ENCODE data around the gene ANKDD1A.

ANKDD1A gene

GRCh38 chr15:64911311-64912186 lies at the start of gene ANKDD1A:
ANKDD1A (plus strand) TSS chr15:64911902; CDS start chr15:64911931, 29 bp downstream.
- DNase-seq: peak; percentile 18 to 39

GRCh38 chr15:64861960-64862359 lies 49.7 kb upstream of the ANKDD1A start:
- no peak for DNase-seq

GRCh38 chr15:64862408-64862807 lies 49.3 kb upstream of the ANKDD1A start:
- DNase-seq: no peak

GRCh38 chr15:64864068-64864467 lies 47.6 kb upstream of the ANKDD1A start:
- no peak for DNase-seq

- no peak for DNase-seq
These were observed 46.3 kb upstream of the ANKDD1A start for GRCh38 chr15:64865126-64865997.

GRCh38 chr15:64865998-64866520 lies 45.6 kb upstream of the ANKDD1A start:
- no peak for DNase-seq

- no peak for DNase-seq
These were observed 42.2 kb upstream of the ANKDD1A start for GRCh38 chr15:64869501-64869900.

GRCh38 chr15:64870353-64870752 lies 41.3 kb upstream of the ANKDD1A start:
- no peak for DNase-seq

GRCh38 chr15:64875641-64876223 lies 36.0 kb upstream of the ANKDD1A start:
- DNase-seq: no peak

GRCh38 chr15:64877435-64877834 lies 34.3 kb upstream of the ANKDD1A start:
- no peak for DNase-seq

GRCh38 chr15:64878705-64879104 lies 33.0 kb upstream of the ANKDD1A start:
- no peak for DNase-seq

- no peak for DNase-seq
These were observed 28.6 kb upstream of the ANKDD1A start for GRCh38 chr15:64883100-64883581.

GRCh38 chr15:64883997-64884511 lies 27.6 kb upstream of the ANKDD1A start:
- DNase-seq: peak; percentile 76 to 79

- no peak for DNase-seq
These were observed 27.0 kb upstream of the ANKDD1A start for GRCh38 chr15:64884679-64885078.

- DNase-seq: no peak
These were observed 23.4 kb upstream of the ANKDD1A start for GRCh38 chr15:64888336-64888735.

- DNase-seq: no peak
These were observed 20.1 kb upstream of the ANKDD1A start for GRCh38 chr15:64891561-64891960.

- DNase-seq: peak; percentile 19
These were observed 18.8 kb upstream of the ANKDD1A start for GRCh38 chr15:64892847-64893403.

GRCh38 chr15:64893481-64894394 lies 18.0 kb upstream of the ANKDD1A start:
- DNase-seq: peak; percentile 96 to 97

GRCh38 chr15:64894395-64895056 lies 17.2 kb upstream of the ANKDD1A start:
- DNase-seq: peak; percentile 60 to 73

- DNase-seq: peak; percentile 24 to 46
These were observed 16.2 kb upstream of the ANKDD1A start for GRCh38 chr15:64895285-64896065.
